A549 (cell line): ENCODE data around the gene TMEM101.
A peak's percentile ranks its signal among the peaks of the same experiment; 100 is the strongest.

Experiments used
- CHD2 ChIP-seq: fragments of 150-350 bp; IDR thresholded peaks from 2 replicates; pipeline ENCODE4 v1.6.1; 2014; ENCODE audit warnings: low read length; ENCODE audit not compliant: partially characterized antibody
- KDM1A ChIP-seq: fragments of 200-600 bp; sonication (generic); IDR thresholded peaks from 2 replicates; pipeline ENCODE4 v1.6.1; 2016; ENCODE audit warnings: low read depth, mild to moderate bottlenecking
- MAFK ChIP-seq: fragments of 450-650 bp; IDR thresholded peaks from 2 replicates; pipeline ENCODE4 v1.6.1; 2014; ENCODE audit not compliant: partially characterized antibody
- POLR2A ChIP-seq: IDR thresholded peaks from 2 replicates; pipeline ENCODE4 v1.6.1; 2012; ENCODE audit warnings: mild to moderate bottlenecking, low read length
- POLR2AphosphoS2 ChIP-seq: conservative IDR thresholded peaks from 2 replicates; pipeline ENCODE4 v1.6.1; 2012; ENCODE audit warnings: low read length, improper control_type of control experiment, inconsistent platforms
- RCOR1 ChIP-seq: fragments of 150-350 bp; IDR thresholded peaks from 2 replicates; pipeline ENCODE4 v1.6.1; 2014; ENCODE audit warnings: antibody characterized with exemption, low read length, low read depth
- RFX5 ChIP-seq: fragments of 450-650 bp; IDR thresholded peaks from 2 replicates; pipeline ENCODE4 v1.7.1; 2014; ENCODE audit warnings: antibody characterized with exemption, mild to moderate bottlenecking, moderate library complexity
- SMC3 ChIP-seq: fragments of >200 bp; sonication (Bioruptor Twin); formaldehyde crosslinking; IDR thresholded peaks from 3 replicates; pipeline ENCODE4 v1.6.1; 2018; ENCODE audit warnings: inconsistent platforms
- TF ChIP-seq, protein P1 (sequence below): fragments of >200 bp; sonication (Bioruptor Twin); formaldehyde crosslinking; IDR thresholded peaks from 3 replicates; pipeline ENCODE4 v1.5.1; 2016

DNA sequence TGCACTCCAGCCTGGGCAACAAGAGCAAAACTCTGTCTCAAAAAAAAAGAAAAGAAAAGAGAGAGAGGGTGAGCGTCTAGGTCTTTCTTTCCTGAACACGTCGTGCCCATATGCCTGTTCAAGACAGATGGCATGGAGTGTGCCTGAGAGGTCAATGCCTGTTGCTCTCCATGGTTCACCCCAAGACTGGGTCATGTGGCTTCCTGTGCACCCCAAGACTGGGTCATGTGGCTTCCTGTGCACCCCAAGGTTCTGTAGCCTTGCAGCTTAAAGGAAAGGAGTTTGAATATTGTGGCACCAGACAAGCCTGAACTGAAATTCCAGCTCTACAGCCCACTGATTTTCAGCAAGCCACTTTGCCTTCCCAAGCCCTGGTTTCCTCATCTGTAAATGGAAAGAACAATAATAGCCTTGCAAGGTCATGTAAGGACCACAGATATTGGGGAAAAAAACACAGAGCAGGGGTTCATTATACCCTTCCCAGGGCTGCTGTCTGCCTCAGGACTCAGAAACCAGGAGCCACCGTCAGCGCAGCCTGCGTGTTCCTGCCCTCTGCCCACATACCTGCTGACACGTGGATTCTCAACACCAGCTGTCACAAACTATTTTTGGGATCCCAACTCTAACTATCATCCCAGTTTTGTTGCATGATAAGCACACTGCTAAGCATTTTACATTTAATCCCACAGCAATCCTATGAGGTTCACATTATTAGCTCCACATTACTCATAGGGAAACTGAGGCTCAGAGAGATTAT, 28.4 kb downstream of the TMEM101 start:
- no peak for TF ChIP-seq POLR2A
- peak; percentile 7 for TF ChIP-seq MAFK
- no peak for TF ChIP-seq POLR2AphosphoS2
- TF ChIP-seq, protein P1, sequence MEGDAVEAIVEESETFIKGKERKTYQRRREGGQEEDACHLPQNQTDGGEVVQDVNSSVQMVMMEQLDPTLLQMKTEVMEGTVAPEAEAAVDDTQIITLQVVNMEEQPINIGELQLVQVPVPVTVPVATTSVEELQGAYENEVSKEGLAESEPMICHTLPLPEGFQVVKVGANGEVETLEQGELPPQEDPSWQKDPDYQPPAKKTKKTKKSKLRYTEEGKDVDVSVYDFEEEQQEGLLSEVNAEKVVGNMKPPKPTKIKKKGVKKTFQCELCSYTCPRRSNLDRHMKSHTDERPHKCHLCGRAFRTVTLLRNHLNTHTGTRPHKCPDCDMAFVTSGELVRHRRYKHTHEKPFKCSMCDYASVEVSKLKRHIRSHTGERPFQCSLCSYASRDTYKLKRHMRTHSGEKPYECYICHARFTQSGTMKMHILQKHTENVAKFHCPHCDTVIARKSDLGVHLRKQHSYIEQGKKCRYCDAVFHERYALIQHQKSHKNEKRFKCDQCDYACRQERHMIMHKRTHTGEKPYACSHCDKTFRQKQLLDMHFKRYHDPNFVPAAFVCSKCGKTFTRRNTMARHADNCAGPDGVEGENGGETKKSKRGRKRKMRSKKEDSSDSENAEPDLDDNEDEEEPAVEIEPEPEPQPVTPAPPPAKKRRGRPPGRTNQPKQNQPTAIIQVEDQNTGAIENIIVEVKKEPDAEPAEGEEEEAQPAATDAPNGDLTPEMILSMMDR: no peak
- no peak for TF ChIP-seq RFX5
- TF ChIP-seq KDM1A: no peak
- TF ChIP-seq CHD2: no peak
- no peak for TF ChIP-seq RCOR1
- TF ChIP-seq SMC3: no peak
